Measurements from ENCODE around the gene MXRA7.
"Not testable (repeated sequence)": the region's sequence is repeated elsewhere in the genome, so short reads cannot be mapped to it uniquely, and the experiment has no call there.

The MXRA7 gene

DNA sequence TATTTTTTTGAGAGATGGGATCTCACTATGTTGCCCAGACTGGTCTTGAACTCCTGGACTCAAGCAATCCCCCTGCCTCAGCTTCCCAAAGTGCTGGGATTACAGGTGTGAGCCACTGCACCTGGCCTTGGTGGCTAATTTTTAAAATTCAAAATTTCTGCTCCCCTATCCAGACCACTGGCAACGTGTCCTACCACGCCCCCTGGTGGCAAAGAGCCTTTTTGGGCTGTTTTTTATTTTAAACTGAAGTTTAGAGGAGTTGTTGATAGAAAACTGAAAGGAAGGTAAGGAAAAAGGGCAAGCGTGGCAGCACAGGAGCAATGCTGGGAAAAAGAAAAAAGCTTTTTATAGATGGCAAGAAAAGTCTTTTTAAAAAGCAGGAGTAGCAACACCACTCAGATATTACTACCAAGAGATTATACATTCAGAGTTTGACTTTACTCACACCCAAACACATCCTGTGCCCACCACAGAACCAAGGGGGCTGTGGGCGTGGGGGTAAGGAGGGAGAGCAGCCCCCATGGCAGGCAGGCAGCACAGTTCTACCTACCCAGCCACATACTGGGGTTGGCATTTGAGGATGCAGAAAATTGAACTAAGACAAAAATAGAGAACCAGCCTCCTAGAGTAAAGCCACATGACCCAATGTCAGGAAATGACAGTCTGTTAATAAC, 4.2 kb upstream of the MXRA7 start:
- DNase-seq = no peak

- no peak for DNase-seq
Observed at GRCh38 chr17:76714336-76714735, 3.6 kb upstream of the MXRA7 start.

DNA sequence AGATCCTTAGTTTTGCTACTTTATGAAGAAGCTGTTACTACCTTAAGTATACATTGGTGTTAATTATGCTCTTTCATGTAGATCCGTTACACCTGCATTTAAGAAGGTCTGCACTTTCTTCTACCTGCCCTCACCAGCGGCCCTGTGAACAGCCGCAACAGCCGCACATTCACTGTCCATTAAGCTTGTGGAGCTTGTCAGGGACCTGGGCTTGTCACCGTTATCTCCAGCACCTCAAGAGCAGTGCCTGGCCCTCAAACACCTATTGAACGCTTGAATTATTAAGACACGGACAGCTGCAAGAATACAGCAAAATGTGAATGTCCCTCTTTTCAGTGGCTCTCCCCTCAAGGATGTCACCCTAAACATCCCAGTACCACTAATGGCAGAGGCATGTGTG, 3.0 kb upstream of the MXRA7 start:
- DNase-seq = no peak

GRCh38 chr17:76712321-76712720, 1.6 kb upstream of the MXRA7 start:
- not testable (repeated sequence) for DNase-seq

GRCh38 chr17:76709951-76710862, 558 bp downstream of the MXRA7 start:
- not testable (repeated sequence) for DNase-seq

DNA sequence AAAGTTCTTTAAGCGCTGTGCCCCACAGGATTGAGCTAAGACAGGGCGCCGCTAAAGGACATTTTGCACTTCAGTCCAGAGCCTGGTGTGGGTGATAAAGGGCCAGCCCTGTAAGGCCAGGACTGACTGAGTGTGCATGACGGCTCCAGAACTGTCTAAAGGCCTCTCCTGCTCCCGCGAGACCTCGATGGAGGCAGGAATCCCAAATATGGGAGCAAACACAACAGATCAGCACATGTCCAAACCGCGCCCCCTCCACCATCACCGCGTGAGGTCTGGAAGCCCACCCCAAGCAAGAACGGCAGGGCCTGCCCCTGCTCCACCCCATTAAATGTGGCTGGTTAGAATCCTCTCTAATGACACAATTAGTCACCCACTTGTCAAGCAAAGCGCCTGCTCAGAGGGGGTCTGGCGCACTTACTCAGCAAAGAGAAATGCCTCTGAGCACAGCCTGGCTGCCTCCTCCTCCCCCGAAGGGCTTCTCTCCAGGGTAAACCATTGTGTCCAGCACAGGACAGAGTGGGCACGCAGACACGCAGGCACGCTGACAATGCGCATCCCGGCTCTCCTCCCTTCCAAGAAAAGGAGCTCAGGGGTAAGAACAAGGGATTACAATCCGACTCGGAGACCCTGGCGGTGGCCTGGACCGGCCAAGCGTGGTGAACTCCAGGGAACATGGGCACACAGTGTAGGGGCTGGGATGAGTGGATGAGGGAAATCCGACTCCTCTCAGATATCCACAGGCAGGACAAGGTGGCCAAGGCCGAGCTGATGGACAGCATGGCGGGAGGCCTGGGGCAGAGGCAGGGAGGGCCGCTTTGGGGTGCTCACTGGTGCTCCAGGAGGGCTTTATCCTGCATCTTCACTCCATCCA, 1.5 kb downstream of the MXRA7 start:
- peak; percentile 54 for DNase-seq

- DNase-seq = no peak
Observed at GRCh38 chr17:76707985-76708807, 2.6 kb downstream of the MXRA7 start.

- no peak for DNase-seq
Observed at GRCh38 chr17:76706817-76707216, 3.9 kb downstream of the MXRA7 start.

DNA sequence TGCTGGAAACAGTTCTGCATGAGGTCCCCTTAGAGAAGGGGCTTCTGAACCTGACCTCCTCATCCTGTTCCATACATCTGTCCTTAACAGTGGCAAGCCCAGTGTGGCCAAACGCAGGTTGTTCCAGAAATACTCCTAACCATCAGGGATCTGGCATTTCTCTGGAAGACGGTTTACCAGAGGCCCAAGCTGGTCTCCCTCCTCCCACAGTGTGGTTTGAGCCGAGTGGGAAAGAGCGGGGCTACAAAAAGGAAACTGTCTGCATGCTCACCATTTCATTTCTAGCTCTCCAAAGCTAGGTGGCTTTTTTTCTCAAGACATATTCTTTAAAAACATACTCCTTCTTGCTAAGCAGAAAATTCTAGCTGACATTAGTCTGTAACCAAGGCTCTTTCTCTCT, 6.0 kb downstream of the MXRA7 start:
- no peak for DNase-seq

DNA sequence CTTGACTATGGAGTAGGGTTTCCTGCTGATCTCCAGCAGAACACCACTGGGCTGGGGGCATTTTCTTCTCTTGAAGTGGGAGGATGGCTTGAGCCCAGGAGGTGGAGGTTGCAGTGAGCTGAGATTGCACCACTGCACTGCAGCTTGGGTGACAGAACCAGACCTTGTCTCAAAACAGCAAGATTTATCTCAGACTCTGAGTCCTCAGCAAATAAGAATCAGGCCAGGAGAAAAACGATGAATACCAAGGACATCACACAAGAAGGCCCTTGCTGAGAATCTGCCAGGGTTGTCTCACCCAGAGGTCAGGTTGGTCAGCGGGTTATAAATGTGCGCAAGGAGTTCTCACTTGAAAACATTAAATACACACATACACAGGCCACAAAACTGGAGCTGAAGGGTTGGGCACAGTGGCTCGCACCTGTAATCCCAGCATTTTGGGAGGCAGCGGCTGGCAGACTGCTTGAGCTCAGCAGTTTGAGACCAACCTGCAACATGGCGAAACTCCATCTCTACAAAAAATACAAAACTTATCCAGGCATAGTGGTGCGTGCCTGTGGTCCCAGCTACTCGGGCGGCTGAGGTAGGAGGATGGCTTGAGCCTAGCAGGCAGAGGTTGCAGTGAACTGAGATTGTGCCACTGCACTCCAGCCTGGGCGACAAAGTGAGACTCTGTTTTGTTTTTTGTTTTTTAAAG, 7.7 kb downstream of the MXRA7 start:
- no peak for DNase-seq

GRCh38 chr17:76702076-76702475, 8.7 kb downstream of the MXRA7 start:
- no peak for DNase-seq

GRCh38 chr17:76701471-76701967, 9.2 kb downstream of the MXRA7 start:
- DNase-seq = no peak

DNA sequence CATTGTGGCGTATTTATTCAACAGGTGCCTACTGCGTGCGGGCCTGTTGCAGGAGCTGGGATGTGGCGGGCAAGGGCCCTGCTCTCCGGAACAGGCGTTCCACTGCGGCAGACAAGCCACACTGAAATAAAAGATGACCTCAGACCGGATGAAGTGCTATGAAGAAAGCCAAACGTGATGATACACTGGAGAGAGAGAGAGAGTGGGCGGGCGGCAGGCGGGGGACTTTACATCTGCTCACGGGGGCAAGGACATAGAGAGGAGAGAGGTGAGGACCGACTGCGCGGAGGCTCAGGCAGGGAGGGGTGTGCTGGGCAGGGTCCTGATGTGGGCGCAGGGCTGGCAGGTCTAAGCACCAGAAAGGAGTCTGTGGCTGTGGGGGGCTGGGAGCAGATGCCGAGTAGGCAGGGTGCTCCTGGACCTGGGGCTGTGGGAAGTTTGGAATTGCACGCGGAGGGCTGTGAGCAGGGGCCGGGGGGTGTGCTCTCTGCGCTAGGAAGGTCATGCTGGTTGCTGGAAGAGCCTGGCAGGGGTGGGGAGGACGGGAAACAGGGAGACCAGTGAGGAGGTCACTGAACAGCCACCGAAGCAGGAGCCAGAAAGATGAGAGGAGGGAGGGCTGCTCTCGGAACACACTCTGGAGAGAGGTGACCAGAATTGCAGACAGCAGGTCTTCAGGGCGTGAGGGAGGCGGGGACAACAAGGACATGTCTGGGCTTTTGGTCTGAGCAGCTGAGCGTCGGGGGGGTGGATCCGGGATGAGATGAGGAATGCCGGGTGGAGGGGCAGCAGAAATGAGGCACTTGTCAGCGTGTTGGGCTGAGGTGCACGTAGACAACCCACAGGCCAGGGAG, 9.9 kb downstream of the MXRA7 start:
- DNase-seq = peak; percentile 21

- no peak for DNase-seq
Observed at GRCh38 chr17:76700270-76700616, 10.5 kb downstream of the MXRA7 start.

DNA sequence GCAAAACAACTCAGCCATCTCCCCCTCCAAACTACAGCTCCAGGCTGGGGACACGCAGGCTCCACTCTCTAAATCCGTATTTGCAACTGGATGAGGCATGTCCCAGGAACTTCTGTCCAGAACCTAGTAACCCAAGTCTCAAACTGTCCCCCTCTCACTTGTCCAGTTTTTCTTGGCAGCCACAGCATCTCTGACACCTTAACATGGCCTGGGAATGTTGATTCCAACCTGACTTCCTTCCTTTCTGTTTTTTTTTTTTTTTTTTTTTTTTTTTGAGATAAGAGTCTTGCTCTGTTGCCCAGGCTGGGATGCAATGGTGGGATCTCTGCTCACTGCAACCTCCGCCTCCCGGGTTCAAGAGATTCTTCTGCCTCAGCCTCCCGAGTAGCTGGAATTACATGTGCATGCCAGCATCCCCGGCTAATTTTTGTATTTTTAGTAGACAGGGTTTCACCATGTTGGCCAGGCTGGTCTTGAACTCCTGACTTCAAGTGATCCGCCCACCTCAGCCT, 12.2 kb downstream of the MXRA7 start:
- not testable (repeated sequence) for DNase-seq

GRCh38 chr17:76697702-76698465, 12.9 kb downstream of the MXRA7 start:
- no peak for DNase-seq

- no peak for DNase-seq
Observed at GRCh38 chr17:76696763-76697701, 13.7 kb downstream of the MXRA7 start.
